ENCODE measurements around the gene TXK.
"Not testable (repeated sequence)": the region's sequence is repeated elsewhere in the genome, so short reads cannot be mapped to it uniquely, and the experiment has no call there.

Gene TXK

GRCh38 chr4:48134081-48134480 is at the start of gene TXK:
TXK (minus strand) TSS chr4:48134250; CDS start chr4:48134170, 80 bp downstream.
- no peak for DNase-seq

GRCh38 chr4:48180234-48180633 is 46.2 kb upstream of the TXK start:
- no peak for DNase-seq

- DNase-seq, result no peak
Observed at GRCh38 chr4:48178931-48179330, 44.9 kb upstream of the TXK start.

GRCh38 chr4:48175806-48176205 is 41.8 kb upstream of the TXK start:
- DNase-seq, result no peak

GRCh38 chr4:48175328-48175727 is 41.3 kb upstream of the TXK start:
- DNase-seq, result no peak

- no peak for DNase-seq
Observed at GRCh38 chr4:48173056-48173991, 39.3 kb upstream of the TXK start.

- DNase-seq, result no peak
Observed at GRCh38 chr4:48172651-48173050, 38.6 kb upstream of the TXK start.

- no peak for DNase-seq
Observed at GRCh38 chr4:48169636-48170035, 35.6 kb upstream of the TXK start.

- no peak for DNase-seq
Observed at GRCh38 chr4:48167538-48168263, 33.7 kb upstream of the TXK start.

- DNase-seq, result not testable (repeated sequence)
Observed at GRCh38 chr4:48164561-48164960, 30.5 kb upstream of the TXK start.

GRCh38 chr4:48163746-48164145 is 29.7 kb upstream of the TXK start:
- no peak for DNase-seq

- DNase-seq, result no peak
Observed at GRCh38 chr4:48162162-48162561, 28.1 kb upstream of the TXK start.

- DNase-seq, result no peak
Observed at GRCh38 chr4:48157271-48157670, 23.2 kb upstream of the TXK start.

- DNase-seq, result no peak
Observed at GRCh38 chr4:48156423-48156822, 22.4 kb upstream of the TXK start.

GRCh38 chr4:48153791-48154550 is 19.9 kb upstream of the TXK start:
- DNase-seq, result no peak

GRCh38 chr4:48152259-48152658 is 18.2 kb upstream of the TXK start:
- no peak for DNase-seq

GRCh38 chr4:48149827-48150370 is 15.8 kb upstream of the TXK start:
- DNase-seq, result no peak

- no peak for DNase-seq
Observed at GRCh38 chr4:48147621-48148020, 13.6 kb upstream of the TXK start.

GRCh38 chr4:48141048-48141447 is 7.0 kb upstream of the TXK start:
- DNase-seq, result no peak

GRCh38 chr4:48139691-48140090 is 5.6 kb upstream of the TXK start:
- no peak for DNase-seq

- DNase-seq, result no peak
Observed at GRCh38 chr4:48138936-48139335, 4.9 kb upstream of the TXK start.

- no peak for DNase-seq
Observed at GRCh38 chr4:48138511-48138910, 4.5 kb upstream of the TXK start.

- no peak for DNase-seq
Observed at GRCh38 chr4:48137846-48138245, 3.8 kb upstream of the TXK start.
